Activated CD4-positive, alpha-beta T cell treated with anti-CD3 and anti-CD28 coated beads, Interleukin-2, Interleukin-4, amounts not matched to agents 100 ng/mL and 50 ng/mL, durations not matched to agents 16 hours and 8 hours (primary cell): ENCODE data around the gene RNASE4.
A peak's percentile ranks its signal among the peaks of the same experiment; 100 is the strongest.
"Not testable (repeated sequence)": the region's sequence is repeated elsewhere in the genome, so short reads cannot be mapped to it uniquely, and the experiment has no call there.

Experiments
- DNase-seq: peaks from one replicate; pipeline ENCODE4 v3.0.0-alpha.2; 2020; ENCODE audit warnings: low spot score

RNASE4 gene, protein sequence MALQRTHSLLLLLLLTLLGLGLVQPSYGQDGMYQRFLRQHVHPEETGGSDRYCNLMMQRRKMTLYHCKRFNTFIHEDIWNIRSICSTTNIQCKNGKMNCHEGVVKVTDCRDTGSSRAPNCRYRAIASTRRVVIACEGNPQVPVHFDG

DNA sequence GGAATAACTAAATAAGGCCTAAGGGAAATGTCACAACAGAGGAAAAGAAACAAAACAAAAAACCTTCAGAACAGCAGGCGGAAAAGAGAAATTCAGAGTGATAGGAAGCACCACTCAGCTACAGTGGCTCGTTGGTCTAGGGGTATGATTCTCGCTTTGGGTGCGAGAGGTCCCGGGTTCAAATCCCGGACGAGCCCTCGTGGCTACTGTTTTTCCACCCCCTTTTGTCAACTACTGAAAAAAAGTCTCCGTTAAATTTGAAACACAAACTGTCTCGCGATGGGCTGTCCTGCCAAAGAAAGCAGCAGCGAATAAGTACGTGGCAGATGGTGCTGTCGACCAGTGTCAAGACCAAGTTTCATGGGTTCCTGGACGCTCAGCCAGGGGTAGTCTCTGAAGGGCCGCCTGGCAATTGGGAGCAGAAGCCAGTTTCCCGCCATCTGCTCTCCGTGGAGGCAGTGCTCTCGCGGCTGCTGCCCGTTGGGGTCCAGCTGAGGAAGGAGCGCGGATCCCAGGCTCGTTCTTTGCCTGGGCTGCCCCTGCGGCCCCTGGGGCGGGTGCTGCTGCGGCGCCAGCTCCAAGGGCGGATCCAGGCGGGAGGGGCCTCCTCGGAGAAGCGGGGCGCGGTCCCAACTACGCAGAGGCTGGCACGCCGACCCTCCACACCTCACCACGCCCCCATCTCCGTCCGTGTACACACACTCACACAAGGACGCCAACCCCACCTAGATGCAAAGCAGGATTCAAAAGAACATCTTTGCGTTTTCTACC, at the start of gene RNASE4:
Gene RNASE4 (plus strand): TSS at position 670 of the 771 bp plus-strand sequence. CDS start 14,812 bp downstream, outside the sequence.
- peak; percentile 88 for DNase-seq

DNA sequence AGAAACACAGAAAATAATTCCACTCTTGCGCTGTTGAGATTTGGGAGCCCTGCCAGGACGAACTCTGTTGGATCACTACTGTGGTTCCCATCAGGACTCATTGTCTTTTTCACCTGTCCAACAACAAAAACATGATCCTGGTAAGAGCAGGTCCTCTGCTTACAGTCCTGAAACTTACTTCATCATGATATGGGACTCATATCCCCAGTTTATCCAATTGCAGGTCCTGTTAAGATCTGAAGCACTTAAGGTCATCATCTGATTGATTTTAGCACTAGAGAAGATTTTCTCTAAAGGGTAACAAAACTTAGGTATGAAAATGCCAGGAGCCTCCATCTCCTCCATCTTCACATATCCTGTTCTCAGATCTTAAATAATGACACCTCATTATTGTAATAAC, 42.8 kb upstream of the RNASE4 start, which contains the start of gene OR6S1:
Gene OR6S1 (minus strand): TSS at position 101 of the 400 bp plus-strand sequence. CDS start 0 bp downstream, at position 101.
- DNase-seq, result no peak

DNA sequence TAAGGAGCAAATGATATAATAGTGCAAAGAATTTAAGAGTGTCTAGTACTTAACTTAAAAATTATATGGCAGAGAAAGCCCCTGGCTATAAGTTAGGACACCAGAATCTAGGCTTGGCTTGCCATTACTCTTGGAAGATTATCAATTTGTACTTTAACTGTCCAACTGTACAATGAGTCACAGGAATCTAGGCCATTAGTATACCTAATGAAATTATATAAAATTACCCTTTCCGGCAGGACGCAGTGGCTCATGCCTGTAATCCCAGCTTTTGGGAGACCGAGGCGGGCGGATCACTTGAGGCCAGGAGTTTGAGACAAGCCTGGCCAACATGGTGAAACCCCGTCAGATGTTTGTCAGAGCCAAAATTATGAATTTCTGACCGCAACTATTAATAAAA, 42.2 kb upstream of the RNASE4 start:
- no peak for DNase-seq

DNA sequence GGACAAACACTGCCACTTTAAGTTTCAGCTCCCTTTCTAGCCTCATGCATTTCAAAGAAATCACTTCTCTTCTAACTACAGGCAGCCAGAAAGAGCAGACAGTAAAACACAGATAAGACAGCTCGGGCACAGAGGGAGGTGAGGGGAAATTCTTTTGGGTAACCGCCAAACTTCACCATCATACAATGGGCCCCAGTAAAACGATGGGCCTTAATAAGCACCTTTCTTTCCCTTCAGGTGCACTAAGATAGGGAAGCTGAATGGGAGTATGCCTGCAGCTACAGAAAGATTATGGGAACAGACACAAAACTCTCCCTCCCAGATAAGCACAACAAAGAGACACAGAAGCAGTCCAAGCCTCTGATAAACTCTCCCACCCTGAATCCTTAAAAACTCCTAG, 41.6 kb upstream of the RNASE4 start:
- not testable (repeated sequence) for DNase-seq

DNA sequence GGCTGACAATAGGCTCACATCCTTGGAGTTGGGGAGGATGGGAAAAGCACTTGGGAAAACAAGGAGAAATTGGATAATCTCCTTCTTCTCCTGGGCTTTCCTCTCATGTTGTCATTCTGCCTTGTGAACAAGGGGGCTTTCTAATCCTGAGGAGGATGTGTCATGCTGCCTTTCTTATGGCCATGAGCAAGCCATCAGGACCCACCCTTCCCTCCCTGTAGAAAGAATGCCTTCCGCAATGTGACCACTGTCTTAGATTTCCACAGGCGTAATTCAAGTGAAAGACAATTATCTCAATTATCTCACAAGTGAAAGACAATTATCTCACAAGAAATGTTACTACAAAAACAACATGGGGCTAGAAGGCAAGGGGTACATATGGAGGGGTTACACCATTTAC, 39.8 kb upstream of the RNASE4 start:
- no peak for DNase-seq

DNA sequence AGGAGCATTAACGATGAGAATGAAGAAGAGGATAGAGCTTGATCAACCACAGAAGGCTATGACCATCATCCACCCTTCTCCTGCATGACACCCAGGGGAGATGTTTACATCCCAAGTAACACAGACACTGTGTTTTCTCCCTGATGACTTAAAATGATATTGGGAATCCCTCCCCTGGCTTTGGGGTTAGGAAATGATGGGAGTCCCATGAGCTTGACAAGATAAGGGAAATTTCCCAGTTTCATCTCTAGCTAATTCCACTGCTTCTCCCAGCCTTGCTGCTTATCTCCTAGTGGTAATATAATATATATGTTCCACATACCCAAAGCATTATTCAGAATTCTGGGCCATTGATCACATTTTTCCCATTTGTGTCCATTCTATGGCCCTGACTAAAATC, 38.9 kb upstream of the RNASE4 start:
- no peak for DNase-seq

DNA sequence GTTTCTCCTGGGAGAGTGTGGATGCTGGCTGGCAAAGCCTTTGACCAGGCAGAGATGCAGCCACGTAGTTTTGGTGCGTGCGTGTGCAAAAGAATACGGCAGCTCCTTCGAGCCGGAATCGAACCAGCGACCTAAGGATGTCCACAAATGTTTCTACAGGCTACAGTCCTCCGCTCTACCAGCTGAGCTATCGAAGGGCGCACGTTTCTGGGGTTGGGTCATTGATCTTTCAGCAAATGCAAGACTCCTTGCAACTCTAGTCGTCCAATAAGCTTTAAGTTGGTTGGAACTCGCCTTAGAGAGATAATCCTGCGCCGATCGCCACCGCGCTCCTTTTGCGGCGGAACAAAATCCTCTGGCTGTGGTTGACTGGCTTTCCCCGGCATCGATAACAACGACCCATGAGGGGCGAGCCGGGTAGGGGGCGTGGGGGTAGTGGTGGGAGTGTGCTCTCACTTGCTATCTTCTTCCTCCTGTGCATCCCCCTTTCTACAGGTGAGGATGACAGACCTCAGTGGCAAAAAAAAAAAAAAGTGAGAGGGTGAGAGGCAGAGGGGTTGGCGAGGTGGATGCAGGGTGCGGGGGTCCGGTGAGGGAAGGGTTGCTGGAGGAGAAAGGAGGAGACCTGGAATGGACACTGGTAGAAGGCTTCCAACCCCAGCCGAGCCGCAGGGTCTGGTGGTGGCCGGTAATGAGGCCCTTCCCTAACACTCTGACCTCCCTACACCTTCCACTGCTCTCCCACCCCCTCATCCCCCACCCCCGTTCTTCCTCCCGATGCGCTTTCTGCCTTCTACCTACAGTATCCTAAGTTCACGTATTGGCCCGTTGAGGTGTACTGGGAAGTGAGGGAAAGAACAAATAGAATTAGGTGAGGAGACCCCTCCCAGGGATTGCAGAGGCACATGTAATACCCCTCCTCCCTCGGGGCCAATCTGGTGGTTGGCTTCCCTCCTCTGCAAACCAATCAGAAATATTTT, 31.1 kb upstream of the RNASE4 start:
- DNase-seq, result peak; percentile 92

DNA sequence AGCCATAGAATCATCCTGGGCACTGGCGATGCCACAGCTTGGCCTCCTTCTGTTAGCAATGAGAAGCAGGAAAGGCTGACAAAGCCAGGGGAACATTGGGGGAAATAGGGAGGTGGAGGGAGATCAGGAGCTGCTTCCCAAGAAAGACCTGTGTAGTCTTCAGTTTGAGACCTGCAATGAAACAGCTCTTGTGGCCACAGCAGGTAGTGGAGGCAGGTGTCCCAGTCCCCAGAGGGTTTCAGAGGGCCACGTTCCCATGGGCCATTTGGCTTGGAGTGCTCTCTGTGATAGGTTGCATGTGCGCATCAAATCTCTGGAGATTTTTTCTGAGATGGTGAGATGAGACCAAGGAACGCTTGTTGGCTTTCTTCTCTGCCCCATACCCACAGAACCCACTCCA, 28.5 kb upstream of the RNASE4 start:
- no peak for DNase-seq

DNA sequence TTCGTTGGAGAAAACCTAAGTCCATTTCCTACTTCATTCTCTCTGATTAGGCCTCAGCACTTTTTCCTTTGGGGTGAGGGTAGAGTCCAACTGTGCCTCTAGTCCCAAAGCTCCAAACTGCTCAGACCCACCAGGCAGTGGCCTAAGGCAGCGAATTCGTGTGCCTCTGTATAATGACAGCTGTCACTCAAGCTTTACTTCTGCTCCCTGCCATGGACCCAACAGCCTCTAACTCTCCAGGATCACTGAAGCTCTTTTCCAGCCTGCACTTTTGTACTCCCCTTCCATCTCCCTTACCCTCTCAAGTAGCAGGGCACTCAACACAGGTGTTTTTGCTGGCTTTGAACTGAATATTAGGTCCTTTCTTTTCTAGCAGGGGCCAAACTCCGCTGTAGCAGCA, 28.1 kb upstream of the RNASE4 start:
- DNase-seq, result no peak

DNA sequence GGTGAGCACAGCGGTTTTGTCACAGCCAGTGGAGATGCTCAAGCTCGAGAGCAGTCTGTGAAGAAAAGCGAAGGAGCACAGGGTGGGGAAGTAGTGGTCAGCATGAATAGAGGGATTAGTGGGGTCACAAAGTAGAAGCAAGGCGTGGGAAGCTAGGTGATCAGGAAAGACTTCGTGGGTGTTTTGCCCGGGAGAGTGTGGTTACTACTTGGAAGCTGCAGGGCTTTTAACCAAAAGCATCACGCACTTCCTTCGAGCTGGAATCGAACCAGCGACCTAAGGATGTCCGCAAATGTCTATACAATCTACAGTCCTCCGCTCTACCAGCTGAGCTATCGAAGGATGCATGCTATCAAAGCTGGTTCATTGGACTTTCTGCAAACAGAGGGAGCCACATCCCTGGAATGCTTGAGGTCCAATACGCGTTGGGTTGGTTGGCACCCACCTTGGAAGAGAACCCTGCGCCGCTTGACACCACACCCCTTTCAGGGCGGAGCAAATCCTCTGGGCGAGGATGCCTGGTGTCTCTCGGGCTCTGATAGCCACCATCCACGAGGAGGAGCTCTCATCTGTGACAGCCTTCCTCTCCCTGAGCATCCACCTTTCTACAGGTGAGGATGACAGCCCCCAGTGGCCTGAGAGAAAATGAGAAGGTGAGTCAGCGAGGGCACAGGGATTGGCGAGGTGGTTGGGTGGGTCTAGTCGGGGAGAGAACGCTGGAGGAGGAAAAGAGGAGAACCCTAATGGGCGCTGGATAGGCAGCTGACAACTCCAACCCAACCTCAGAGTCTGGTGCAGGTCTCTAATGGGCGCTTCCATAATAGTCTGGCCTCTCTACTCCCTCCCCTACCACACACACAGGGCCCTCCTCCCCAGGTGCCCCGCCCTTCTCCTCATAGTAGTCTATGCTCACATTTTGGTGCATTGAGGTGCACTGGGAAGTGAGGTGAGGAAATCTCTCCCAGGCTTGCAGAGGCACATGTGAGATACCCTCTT, 26.8 kb upstream of the RNASE4 start:
- peak; percentile 57 for DNase-seq

DNA sequence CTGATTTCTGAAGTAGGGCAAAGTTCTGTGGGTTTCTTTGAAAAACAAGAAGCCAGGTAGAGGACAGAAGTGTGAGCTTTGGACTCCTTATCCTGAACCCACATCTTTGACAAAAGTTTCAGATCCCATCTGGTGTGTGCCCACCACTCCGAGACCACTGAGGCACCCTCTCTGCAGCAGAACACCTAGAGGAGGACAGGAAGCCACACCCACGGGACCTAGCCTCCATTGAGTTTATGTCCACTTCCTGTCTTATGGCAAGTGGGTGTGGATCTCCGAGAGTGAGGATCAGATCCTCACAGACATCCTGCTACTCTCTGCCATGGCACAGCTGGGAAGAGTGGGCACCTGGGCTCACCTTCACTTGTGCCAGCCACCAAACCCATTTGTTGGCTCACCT, 26.1 kb upstream of the RNASE4 start:
- DNase-seq, result no peak

DNA sequence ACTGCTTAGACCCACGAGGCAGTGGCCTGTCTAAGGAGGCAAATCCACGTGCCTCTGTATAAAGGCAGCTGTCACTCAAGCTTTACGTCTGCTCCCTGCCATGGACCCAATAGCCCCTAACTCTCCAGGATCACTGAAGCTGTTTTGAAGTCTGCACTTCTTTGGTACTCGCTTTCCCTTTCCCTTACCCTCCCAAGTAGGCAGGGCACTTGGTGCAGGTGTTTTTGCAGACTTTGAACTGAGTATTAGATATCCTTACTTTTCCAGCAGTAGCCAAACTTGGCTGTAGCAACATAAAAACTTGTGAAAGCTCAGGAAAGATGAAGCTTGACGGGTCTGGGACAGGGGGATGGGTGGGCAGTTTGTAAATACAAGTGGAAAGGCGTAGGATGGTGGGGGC, 25.0 kb upstream of the RNASE4 start:
- DNase-seq, result no peak

DNA sequence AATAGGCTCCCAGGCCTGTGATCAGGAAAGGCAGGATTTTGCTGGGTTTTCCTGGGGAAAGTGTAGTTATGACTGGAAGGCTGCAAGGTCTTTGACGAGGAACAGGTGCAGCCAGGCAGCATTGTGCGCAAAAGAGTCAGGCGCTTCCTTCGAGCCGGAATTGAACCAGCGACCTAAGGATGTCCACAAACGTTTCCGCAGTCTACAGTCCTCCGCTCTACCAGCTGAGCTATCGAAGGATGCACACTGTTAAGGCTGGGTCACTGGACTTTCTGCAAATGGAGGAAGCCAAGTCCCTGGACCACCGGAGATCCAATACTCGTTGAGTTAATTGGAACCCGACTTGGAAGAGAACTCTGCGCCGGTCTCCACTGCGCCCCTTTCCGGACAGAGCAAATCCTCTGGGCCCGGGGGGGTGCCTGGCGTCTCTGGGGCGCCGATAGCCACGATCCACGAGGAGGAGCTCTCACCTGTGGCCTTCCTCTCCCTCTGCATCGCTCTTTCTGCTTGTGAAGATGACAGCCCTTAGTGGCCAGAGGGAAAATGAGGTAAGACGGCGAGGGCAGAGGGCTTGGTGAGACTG, 24.5 kb upstream of the RNASE4 start:
- no peak for DNase-seq

DNA sequence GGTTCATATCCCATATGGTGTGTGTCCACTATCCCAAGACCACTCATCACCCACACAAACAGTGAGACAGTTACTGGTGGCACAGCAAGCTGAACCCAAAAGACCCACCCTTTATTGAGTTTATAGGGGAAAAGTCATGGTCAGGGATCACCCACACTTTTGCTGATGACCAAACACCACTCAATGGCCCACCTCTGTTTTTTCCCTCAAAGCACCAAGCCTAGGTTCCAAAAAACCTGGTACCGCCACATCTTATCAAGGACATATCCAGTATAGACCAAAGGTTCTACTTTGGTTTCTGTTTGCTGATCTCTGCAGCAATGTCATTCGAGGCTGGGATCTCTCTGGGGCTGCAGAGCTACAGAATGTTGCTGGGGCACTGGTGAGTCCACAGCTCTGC, 23.2 kb upstream of the RNASE4 start:
- no peak for DNase-seq

DNA sequence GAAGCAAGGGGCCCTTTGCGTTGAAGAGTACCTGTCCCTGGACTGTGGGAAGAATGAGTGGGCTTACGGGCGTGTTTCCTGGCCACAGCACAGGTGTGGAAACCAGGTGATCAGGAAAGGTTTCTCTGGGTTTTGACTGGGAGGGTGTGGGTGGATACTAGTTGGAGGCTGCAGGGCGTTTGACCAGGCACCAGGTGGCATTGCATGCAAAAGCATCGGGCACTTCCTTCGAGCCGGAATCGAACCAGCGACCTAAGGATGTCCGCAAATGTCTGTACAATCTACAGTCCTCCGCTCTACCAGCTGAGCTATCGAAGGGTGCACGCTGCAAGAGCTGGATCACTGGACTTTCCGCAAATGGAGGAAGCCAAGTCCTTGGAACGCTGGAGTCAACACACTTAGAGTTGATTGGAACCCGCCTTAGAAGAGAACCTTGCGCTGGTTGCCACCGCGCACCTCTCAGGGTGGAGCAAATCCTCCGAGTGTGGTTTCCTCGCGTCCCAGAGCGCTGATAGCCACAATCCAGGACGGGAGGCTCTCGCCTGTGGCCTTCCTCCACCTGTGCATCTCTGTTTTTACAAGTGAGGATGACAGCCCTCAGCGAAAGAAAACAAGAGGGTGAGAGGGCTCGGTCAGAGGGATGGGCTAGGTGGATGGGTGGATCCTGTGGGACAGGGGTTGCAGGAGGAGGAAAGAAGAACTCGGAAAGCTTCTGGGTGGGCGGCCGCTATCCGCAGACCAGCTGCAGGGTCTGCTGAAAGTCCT, 21.2 kb upstream of the RNASE4 start:
- DNase-seq, result peak; percentile 95

DNA sequence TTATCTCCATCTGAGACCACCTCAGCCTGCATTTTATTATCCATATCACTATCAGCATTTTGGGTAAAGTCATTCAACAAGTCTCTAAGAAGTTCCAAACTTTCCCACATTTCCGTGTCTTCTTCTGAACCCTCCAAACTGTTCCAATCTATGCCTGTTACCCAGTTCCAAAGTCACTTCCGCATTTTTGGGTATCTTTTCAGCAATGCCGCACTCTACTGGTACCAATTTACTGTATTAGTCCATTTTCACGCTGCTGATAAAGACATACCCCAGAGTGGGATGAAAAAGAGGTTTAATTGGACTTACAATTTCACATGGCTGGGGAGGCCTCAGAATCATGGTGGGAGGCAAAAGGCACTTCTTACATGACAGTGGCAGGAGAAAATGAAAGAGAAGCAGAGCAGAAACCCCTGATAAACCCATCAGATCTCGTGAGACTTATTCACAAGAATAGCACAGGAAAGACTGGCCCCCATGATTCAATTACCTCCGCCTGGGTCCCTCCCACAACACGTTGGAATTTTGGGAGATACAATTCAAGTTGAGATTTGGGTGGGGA, 17.9 kb upstream of the RNASE4 start:
- DNase-seq, result not testable (repeated sequence)

DNA sequence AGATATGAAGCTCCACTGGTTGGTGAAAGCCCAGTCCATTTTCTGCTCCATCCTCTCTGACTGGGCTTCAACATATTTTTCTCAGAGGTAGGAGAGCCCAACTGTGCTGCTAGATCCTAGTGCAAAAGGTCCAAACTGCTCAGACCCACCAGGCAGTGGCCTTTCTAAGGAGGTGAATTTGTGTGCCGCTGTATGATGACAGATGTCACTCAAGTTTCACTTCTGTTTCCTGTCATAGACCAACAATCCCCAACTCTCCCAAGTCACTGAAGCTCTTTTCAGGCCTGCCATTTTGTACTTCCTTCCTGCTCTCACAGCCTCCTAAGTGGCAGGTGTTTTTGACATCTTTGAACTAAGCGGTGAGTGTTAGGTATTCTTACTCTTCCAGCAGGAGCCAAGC, 16.4 kb upstream of the RNASE4 start:
- peak; percentile 77 for DNase-seq

DNA sequence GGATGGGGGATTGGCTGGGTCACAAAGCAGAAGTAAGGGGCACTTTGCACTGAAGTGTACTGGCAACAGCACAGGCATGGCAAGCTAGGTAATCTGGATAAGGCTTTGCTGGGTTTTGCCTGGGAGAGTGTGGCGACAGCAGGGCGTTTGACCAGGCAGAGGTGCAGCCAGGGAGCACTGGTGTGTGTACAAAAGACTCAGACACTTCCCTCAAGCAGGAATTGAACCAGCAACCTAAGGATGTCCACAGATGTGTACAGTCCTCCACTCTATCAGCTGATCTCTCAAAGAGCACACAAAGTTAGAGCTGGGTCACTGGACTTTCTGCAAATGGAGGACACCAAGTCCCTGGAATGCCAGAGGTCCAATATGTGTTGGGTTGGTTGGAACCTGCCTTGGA, 15.4 kb upstream of the RNASE4 start:
- no peak for DNase-seq

DNA sequence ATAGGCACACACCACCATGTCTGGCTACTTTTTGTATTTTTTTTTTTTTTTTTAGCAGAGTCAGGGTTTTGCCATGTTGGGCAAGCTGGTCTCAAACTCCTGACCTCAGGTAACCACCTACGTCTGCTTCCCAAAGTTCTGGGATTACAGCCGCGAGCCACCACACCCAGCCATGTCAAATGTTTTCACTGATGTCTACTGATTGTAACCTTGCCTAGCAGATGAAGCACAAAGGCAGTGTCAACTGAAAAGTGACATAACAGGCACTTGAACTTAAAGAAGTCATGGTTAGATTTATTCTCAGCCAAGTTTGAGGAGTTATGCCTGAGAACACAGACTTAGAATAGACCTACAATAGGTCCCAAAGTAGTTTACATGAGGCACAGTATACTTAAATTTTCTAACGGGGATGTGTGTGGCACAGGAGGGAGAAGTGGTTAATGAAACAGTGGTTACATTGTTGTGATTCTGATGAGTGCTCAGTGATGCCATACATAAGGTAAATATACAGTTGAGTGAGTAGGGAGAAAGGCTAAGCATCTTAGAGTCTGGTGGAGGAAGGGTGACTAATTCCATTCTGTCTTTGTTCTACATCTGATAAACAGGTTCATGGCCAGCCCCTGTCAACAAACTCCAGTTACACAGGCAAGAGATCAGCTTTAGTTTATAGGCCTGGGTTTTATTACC, 12.6 kb upstream of the RNASE4 start:
- peak; percentile 42 for DNase-seq
